ENCODE results near the gene SIRT1. TPM values are rescaled to one million over a fixed set of nuclear protein-coding genes. Genes with fewer than 3 reads are reported as not detected.
A peak's percentile ranks its signal among the peaks of the same experiment; 100 is the strongest.

The SIRT1 gene
- total RNA-seq, 1 experiment from 2014 or later, result 20.4 TPM

DNA sequence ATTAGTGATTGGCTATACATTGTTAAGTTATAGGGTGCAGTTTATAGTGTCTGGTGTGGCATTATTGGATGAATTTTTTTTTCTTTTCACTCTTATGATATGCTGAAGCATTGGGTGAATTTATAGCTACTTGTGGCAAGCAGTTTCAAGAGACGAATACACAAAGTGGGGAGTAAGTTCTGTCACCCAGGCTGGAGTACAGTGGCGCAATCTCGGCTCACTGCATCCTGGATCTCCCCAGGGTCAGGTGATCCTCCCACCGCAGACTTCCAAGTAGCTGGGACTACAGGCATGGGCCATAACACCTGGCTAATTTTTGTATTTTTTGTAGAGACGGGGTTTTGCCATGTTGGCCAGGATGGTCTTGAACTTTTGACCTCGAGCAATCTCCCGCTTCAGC, 6.3 kb upstream of the SIRT1 start:
- CTCF ChIA-PET, result interaction anchor here (0.6 kb wide), 1 partner anchor 247 kb away, joined by 6 read pairs; no protein-coding TSS in a partner anchor
- H3K27me3 ChIP-seq (ENCODE audit: low read length), result no peaks in the 10 kb centered on the region
- BruUV-seq (replicated peaks), result no TSS peak
- no peak overlapping the region for H2AFZ ChIP-seq (ENCODE audit: low read length)
- no peak for TF ChIP-seq EZH2phosphoT487 (IDR thresholded peaks at IDR 0.05; ENCODE audit: borderline replicate concordance, low read length)
- no peak for TF ChIP-seq EZH2 (IDR thresholded peaks at IDR 0.05; ENCODE audit: low read length, unreplicated experiment)
- TF ChIP-seq, protein P1, sequence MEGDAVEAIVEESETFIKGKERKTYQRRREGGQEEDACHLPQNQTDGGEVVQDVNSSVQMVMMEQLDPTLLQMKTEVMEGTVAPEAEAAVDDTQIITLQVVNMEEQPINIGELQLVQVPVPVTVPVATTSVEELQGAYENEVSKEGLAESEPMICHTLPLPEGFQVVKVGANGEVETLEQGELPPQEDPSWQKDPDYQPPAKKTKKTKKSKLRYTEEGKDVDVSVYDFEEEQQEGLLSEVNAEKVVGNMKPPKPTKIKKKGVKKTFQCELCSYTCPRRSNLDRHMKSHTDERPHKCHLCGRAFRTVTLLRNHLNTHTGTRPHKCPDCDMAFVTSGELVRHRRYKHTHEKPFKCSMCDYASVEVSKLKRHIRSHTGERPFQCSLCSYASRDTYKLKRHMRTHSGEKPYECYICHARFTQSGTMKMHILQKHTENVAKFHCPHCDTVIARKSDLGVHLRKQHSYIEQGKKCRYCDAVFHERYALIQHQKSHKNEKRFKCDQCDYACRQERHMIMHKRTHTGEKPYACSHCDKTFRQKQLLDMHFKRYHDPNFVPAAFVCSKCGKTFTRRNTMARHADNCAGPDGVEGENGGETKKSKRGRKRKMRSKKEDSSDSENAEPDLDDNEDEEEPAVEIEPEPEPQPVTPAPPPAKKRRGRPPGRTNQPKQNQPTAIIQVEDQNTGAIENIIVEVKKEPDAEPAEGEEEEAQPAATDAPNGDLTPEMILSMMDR (conservative IDR thresholded peaks at IDR 0.05; ENCODE audit: low read depth, low read length), result no peak
- intact Hi-C loops (cut with micrococcal nuclease), result no loop called here
- no peak overlapping the region for H3K4me2 ChIP-seq (ENCODE audit: low read length)
- DNase-seq (no peak), ATAC-seq (no peak)
- H3K9me3 ChIP-seq (ENCODE audit: low read length), result no peaks in the 10 kb centered on the region
- no peaks in the 10 kb centered on the region for H3K4me1 ChIP-seq (ENCODE audit: insufficient read depth, low read length)
- no peak overlapping the region for H3K27ac ChIP-seq (ENCODE audit: low read length)
- H3K9ac ChIP-seq (ENCODE audit: low read length), result no peak overlapping the region
- H3K4me3 ChIP-seq (ENCODE audit: low read length), result no peak overlapping the region
- H3K36me3 ChIP-seq (ENCODE audit: low read depth, low read length), result no peaks in the 10 kb centered on the region
- no peaks in the 10 kb centered on the region for H4K20me1 ChIP-seq (ENCODE audit: low read length)
- H3K9me2 ChIP-seq (replicated peaks; ENCODE audit: low read length), result no peaks in the 10 kb centered on the region
- H3F3A ChIP-seq (ENCODE audit: low read length, unreplicated experiment), result no peaks in the 10 kb centered on the region
- POLR2A ChIA-PET (ENCODE audit: unreplicated experiment), result no interaction called here
- H3K79me2 ChIP-seq (ENCODE audit: low read length), result no peaks in the 10 kb centered on the region

DNA sequence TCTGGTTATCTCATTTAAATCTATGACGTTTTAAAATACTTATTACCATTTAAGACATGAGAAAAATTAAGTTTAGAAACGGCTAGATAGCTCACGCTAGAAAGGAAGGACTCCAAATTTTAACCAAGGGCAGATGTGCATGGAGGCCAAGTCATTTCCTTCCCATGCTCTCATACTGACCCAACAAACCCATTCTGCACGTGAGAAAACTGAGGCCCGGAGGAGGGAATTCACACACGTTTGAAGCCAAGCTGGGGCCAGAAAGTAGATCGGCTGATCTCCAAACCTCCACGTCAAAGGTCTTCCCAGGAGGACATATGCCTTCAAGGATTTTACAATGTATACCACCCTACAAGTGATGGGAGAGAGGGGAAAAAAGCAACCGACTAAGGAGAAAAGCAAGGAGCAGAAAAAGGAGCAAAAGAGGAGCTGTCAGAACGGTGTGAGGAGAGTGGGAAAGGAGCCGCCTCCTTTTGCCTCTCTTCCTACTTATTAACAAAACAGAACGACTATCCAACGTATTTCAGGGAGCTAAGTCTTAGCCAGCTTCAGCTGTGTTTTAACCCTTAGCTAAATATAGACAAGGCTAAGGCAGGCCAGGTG, 645 bp upstream of the SIRT1 start:
- CTCF ChIA-PET, result interaction anchor here (0.7 to 1.1 kb wide), 3 partner anchors 28 to 95 kb away, joined by 3 to 6 read pairs (median 4); no protein-coding TSS in a partner anchor
- TF ChIP-seq EZH2 (IDR thresholded peaks at IDR 0.05; ENCODE audit: low read length, unreplicated experiment), result no peak
- TF ChIP-seq, protein P1 (conservative IDR thresholded peaks at IDR 0.05; ENCODE audit: low read depth, low read length), result no peak
- no peak for TF ChIP-seq EZH2phosphoT487 (IDR thresholded peaks at IDR 0.05; ENCODE audit: borderline replicate concordance, low read length)
- peaks cover 16% of the 10 kb centered on the region for H3K4me1 ChIP-seq (ENCODE audit: insufficient read depth, low read length)
- H3K9me3 ChIP-seq (ENCODE audit: low read length), result no peaks in the 10 kb centered on the region
- peaks cover 18% of the 10 kb centered on the region for H3K36me3 ChIP-seq (ENCODE audit: low read depth, low read length)
- BruUV-seq (replicated peaks), result TSS peak; percentile 88
- H3K27ac ChIP-seq (ENCODE audit: low read length), result peak overlapping the region; percentile 43
- peak overlapping the region; percentile 75 for H3K4me3 ChIP-seq (ENCODE audit: low read length)
- DNase-seq (no peak), ATAC-seq (no peak)
- intact Hi-C loops (cut with micrococcal nuclease), result loop anchor here (1.0 to 10.0 kb wide), 8 partner anchors 29 to 451 kb away; partner anchors contain the start of genes CTNNA3, HERC4, HNRNPH3 and PBLD
- peak overlapping the region; percentile 78 for H2AFZ ChIP-seq (ENCODE audit: low read length)
- POLR2A ChIA-PET (ENCODE audit: unreplicated experiment), result interaction anchor here (0.5 to 1.1 kb wide), 7 partner anchors 16 to 449 kb away, joined by 3 to 19 read pairs (median 5); partner anchors contain the start of gene PBLD
- no peaks in the 10 kb centered on the region for H3K27me3 ChIP-seq (ENCODE audit: low read length)
- no peaks in the 10 kb centered on the region for H3F3A ChIP-seq (ENCODE audit: low read length, unreplicated experiment)
- peaks cover 40% of the 10 kb centered on the region for H3K79me2 ChIP-seq (ENCODE audit: low read length)
- H3K4me2 ChIP-seq (ENCODE audit: low read length), result peak overlapping the region; percentile 82
- peaks cover 33% of the 10 kb centered on the region for H4K20me1 ChIP-seq (ENCODE audit: low read length)
- peak overlapping the region; percentile 75 for H3K9ac ChIP-seq (ENCODE audit: low read length)
- no peaks in the 10 kb centered on the region for H3K9me2 ChIP-seq (replicated peaks; ENCODE audit: low read length)

Data from PC-3 (cell line).